HCT116 (cell line): Measurements from ENCODE around the gene CDA.

ENCODE experiments used
- EGR1 ChIP-seq: IDR thresholded peaks from 2 replicates; pipeline ENCODE4 v1.6.1; 2012; ENCODE audit warnings: low read depth
- ELF1 ChIP-seq: IDR thresholded peaks from 2 replicates; pipeline ENCODE4 v1.6.1; 2012; ENCODE audit warnings: low read depth, borderline replicate concordance
- EZH2 ChIP-seq: fragments of 200-600 bp; sonication (generic); IDR thresholded peaks from 2 replicates; pipeline ENCODE4 v1.6.1; 2017; ENCODE audit warnings: antibody characterized with exemption, mixed run types
- JUND ChIP-seq: IDR thresholded peaks from 2 replicates; pipeline ENCODE4 v1.6.1; 2012
- POLR2AphosphoS5 ChIP-seq: IDR thresholded peaks from 2 replicates; pipeline ENCODE4 v1.6.1; 2011; ENCODE audit warnings: mild to moderate bottlenecking, low read depth, low read length, moderate library complexity
- REST ChIP-seq: IDR thresholded peaks from 2 replicates; pipeline ENCODE4 v1.6.1; 2012; ENCODE audit warnings: low read depth
- SP1 ChIP-seq: IDR thresholded peaks from 2 replicates; pipeline ENCODE4 v1.6.1; 2012; ENCODE audit warnings: low read depth
- TF ChIP-seq, protein P1 (sequence below), 3 experiments: fragments of 200-600 bp in 1 of 3; sonication (generic) in 1 of 3; IDR thresholded peaks in 2 of 3; conservative IDR thresholded peaks in 1 of 3; 2 replicates each; pipeline ENCODE4 v1.5.1; 2012 to 2017; ENCODE audit warnings: low read depth in 2 of 3, low read length in 2 of 3, antibody characterized with exemption in 1 of 3, borderline replicate concordance in 1 of 3, control low read depth in 1 of 3, mild to moderate bottlenecking in 1 of 3, mixed read lengths in 1 of 3, mixed run types in 1 of 3, moderate library complexity in 1 of 3; ENCODE audit not compliant: insufficient read depth in 1 of 3

DNA sequence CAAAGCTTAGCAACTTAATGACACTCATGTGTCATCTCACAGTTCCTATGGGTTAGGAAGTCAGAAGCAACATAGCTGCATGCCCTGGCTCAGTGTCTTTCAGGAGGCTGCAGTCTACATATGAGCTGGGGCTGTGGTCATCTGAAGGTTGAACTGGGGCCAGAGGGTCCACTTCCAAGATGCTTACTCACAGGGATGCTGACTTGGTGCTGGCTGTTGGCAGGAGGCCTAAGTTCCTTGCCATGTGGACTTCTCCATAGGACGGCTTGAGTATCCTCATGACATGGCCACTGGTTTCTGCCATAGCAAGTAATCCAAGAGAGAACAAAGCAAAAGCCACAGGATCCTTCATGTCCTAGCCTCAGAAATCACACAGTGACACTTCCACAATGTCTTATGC lies 48.6 kb upstream of the CDA start:
- TF ChIP-seq, protein P1, sequence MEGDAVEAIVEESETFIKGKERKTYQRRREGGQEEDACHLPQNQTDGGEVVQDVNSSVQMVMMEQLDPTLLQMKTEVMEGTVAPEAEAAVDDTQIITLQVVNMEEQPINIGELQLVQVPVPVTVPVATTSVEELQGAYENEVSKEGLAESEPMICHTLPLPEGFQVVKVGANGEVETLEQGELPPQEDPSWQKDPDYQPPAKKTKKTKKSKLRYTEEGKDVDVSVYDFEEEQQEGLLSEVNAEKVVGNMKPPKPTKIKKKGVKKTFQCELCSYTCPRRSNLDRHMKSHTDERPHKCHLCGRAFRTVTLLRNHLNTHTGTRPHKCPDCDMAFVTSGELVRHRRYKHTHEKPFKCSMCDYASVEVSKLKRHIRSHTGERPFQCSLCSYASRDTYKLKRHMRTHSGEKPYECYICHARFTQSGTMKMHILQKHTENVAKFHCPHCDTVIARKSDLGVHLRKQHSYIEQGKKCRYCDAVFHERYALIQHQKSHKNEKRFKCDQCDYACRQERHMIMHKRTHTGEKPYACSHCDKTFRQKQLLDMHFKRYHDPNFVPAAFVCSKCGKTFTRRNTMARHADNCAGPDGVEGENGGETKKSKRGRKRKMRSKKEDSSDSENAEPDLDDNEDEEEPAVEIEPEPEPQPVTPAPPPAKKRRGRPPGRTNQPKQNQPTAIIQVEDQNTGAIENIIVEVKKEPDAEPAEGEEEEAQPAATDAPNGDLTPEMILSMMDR (IDR thresholded peaks at IDR 0.05 in 2 of 3, conservative IDR thresholded peaks at IDR 0.05 in 1 of 3; ENCODE audit: borderline replicate concordance in 1 of 3, insufficient read depth in 1 of 3, low read depth in 2 of 3, low read length in 2 of 3), result no peak
- TF ChIP-seq EZH2, result no peak
- TF ChIP-seq EGR1, result no peak
- TF ChIP-seq ELF1, result no peak
- TF ChIP-seq SP1, result no peak
- TF ChIP-seq REST, result no peak
- no peak for TF ChIP-seq POLR2AphosphoS5
- TF ChIP-seq JUND, result no peak
